ENCODE measurements around the gene ZNF597.

Gene ZNF597

GRCh38 chr16:3486506-3487215, 43.4 kb upstream of the ZNF597 start:
- ATAC-seq = no peak
- TF ChIP-seq ISL1 (CRISPR knock-in tag; IDR thresholded peaks at IDR 0.05) (no peak), POU6F1 (CRISPR knock-in tag; IDR thresholded peaks at IDR 0.05; ENCODE audit: borderline replicate concordance, low read depth) (no peak), SNAI2 (CRISPR knock-in tag; IDR thresholded peaks at IDR 0.05) (no peak), PATZ1 (CRISPR knock-in tag; IDR thresholded peaks at IDR 0.05; ENCODE audit: borderline replicate concordance) (no peak), ESRRG (CRISPR knock-in tag; IDR thresholded peaks at IDR 0.05) (no peak), ZNF565 (CRISPR knock-in tag; conservative IDR thresholded peaks at IDR 0.05; ENCODE audit: low read depth) (no peak), ZNF70 (CRISPR knock-in tag; IDR thresholded peaks at IDR 0.05) (no peak)

DNA sequence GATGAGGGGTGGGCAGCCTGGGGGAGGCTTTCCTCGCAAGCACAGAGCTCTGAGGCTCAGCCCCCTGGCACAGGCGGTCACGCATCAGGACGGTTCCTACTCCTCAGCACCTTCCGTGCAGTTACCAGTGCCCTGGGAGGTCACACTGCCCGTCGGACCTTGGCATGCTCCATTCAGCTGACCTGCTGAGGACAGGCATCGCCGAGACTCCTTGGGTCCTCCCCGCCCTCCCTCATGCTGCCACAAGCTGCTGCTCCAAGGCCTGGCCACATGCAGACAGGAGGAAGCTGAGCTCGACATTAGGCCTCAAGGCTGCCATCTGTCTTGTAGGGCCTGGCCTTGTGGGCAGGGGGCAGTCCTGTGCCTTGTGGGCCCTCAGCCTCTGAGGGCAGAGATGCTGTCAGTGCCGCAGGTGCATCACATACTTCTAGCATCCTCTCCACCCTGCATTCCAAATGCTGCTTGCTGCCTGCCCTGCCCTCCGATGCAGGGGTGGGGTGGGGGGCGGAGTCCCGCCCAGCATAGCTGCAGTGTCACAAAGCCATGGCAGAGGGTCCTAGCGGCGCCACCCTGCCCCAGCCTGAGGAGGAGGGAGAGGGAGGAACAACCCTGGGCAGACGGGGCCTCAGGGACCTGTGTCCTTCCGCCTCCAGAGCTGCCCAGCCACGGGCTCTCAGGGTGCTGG, 42.7 kb upstream of the ZNF597 start:
- TF ChIP-seq RARB (CRISPR knock-in tag; IDR thresholded peaks at IDR 0.05) = no peak
- no peak for TF ChIP-seq ESRRG (CRISPR knock-in tag; IDR thresholded peaks at IDR 0.05)
- no peak for TF ChIP-seq ZNF565 (CRISPR knock-in tag; conservative IDR thresholded peaks at IDR 0.05; ENCODE audit: low read depth)
- TF ChIP-seq CSRNP3 (CRISPR knock-in tag; IDR thresholded peaks at IDR 0.05) = no peak
- TF ChIP-seq BACH2 (CRISPR knock-in tag; IDR thresholded peaks at IDR 0.05; ENCODE audit: borderline replicate concordance) = no peak
- no peak for TF ChIP-seq ZNF70 (CRISPR knock-in tag; IDR thresholded peaks at IDR 0.05)
- no peak for TF ChIP-seq PPARA (CRISPR knock-in tag; IDR thresholded peaks at IDR 0.05; ENCODE audit: borderline replicate concordance)
- ATAC-seq = no peak

- TF ChIP-seq OSR1 (CRISPR knock-in tag; IDR thresholded peaks at IDR 0.05) (no peak), ISL1 (CRISPR knock-in tag; IDR thresholded peaks at IDR 0.05) (no peak), TSHZ2 (CRISPR knock-in tag; IDR thresholded peaks at IDR 0.05) (no peak), ESRRG (CRISPR knock-in tag; IDR thresholded peaks at IDR 0.05) (no peak), ZNF70 (CRISPR knock-in tag; IDR thresholded peaks at IDR 0.05) (no peak), TCF4 (CRISPR knock-in tag; IDR thresholded peaks at IDR 0.05; ENCODE audit: borderline replicate concordance) (no peak), CSRNP3 (CRISPR knock-in tag; IDR thresholded peaks at IDR 0.05) (no peak), ZC3H10 (CRISPR knock-in tag; IDR thresholded peaks at IDR 0.05) (no peak), ZFP30 (CRISPR knock-in tag; IDR thresholded peaks at IDR 0.05) (no peak), RARB (CRISPR knock-in tag; IDR thresholded peaks at IDR 0.05) (no peak), CSDC2 (CRISPR knock-in tag; IDR thresholded peaks at IDR 0.05) (no peak), ZNF565 (CRISPR knock-in tag; conservative IDR thresholded peaks at IDR 0.05; ENCODE audit: low read depth) (no peak), ZFP3 (CRISPR knock-in tag; IDR thresholded peaks at IDR 0.05) (no peak), POU6F1 (CRISPR knock-in tag; IDR thresholded peaks at IDR 0.05; ENCODE audit: borderline replicate concordance, low read depth) (no peak), ARNTL (CRISPR knock-in tag; IDR thresholded peaks at IDR 0.05; ENCODE audit: borderline replicate concordance, low read depth) (no peak), BACH2 (CRISPR knock-in tag; IDR thresholded peaks at IDR 0.05; ENCODE audit: borderline replicate concordance) (no peak), SNAI2 (CRISPR knock-in tag; IDR thresholded peaks at IDR 0.05) (no peak)
Measured at GRCh38 chr16:3485097-3485745, 41.9 kb upstream of the ZNF597 start.

More at GRCh38 chr16:3485097-3485745, 41.9 kb upstream of the ZNF597 start:
- ATAC-seq = no peak

Measured in SK-N-SH treated with all-trans-retinoic acid at 6 μM for 48 hours (cell line).